ENCODE data around the gene HSD11B2.

The HSD11B2 gene

DNA sequence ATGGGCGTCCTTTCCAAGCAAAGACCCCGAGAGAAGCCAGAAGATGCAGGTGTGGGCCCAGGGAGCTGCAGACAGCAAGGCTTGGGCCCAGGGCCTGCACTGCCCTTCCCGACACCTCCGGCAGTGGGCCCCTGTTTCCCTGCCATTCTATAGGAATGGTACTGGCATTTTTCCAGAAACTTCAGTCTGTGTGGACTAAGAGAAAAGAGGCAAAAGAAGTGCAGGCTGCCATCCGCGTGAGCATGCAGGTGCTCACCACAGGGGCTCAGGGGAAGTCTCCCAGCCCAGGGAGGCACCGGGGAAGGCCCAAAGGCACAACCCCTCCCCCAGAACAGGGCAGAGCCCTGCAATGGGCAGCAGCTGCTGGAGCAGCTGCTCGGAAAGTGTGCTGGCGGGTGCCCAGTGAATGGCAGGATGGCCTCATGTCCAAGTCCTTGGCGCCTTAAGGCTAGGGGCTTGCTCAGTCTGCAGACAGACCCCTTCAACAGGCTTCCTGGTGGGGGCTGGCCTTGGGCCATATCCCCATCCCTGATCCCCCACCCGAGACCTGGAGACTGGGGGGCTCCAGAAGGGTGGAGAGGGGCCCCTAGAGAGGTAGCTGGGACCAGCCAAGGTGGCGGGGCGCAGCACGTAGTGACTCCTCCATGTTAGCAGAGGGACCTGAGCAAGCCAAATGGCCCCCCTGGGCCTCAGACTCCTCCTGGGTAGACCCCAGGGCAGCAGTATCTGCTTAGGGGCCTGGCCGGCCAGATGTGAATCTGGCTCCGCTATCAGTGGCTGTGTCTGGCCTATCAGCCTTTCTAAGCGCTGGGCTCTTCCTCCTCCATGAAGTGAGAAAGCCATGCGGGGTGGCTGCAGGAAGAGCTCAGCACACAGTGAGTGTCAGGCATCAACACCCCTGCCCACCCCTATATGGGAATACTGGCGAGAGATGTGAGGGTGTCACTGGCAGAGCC is 30.9 kb upstream of the HSD11B2 start:
- TF ChIP-seq FOXP2 (optimal IDR thresholded peaks at IDR 0.05; ENCODE audit: borderline replicate concordance, extremely low read depth, extremely low read length, insufficient read depth) (no peak), SIN3A (IDR thresholded peaks at IDR 0.05; ENCODE audit: borderline replicate concordance, insufficient read depth, low read length) (no peak), POLR2AphosphoS5 (IDR thresholded peaks at IDR 0.05; ENCODE audit: low read depth, low read length) (no peak), TAF1 (IDR thresholded peaks at IDR 0.05; ENCODE audit: borderline replicate concordance, insufficient read depth, low read length) (no peak)
- TF ChIP-seq, protein P1, sequence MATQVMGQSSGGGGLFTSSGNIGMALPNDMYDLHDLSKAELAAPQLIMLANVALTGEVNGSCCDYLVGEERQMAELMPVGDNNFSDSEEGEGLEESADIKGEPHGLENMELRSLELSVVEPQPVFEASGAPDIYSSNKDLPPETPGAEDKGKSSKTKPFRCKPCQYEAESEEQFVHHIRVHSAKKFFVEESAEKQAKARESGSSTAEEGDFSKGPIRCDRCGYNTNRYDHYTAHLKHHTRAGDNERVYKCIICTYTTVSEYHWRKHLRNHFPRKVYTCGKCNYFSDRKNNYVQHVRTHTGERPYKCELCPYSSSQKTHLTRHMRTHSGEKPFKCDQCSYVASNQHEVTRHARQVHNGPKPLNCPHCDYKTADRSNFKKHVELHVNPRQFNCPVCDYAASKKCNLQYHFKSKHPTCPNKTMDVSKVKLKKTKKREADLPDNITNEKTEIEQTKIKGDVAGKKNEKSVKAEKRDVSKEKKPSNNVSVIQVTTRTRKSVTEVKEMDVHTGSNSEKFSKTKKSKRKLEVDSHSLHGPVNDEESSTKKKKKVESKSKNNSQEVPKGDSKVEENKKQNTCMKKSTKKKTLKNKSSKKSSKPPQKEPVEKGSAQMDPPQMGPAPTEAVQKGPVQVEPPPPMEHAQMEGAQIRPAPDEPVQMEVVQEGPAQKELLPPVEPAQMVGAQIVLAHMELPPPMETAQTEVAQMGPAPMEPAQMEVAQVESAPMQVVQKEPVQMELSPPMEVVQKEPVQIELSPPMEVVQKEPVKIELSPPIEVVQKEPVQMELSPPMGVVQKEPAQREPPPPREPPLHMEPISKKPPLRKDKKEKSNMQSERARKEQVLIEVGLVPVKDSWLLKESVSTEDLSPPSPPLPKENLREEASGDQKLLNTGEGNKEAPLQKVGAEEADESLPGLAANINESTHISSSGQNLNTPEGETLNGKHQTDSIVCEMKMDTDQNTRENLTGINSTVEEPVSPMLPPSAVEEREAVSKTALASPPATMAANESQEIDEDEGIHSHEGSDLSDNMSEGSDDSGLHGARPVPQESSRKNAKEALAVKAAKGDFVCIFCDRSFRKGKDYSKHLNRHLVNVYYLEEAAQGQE (IDR thresholded peaks at IDR 0.05; ENCODE audit: insufficient read depth in 1 of 2, low read depth in 2 of 2, low read length in 2 of 2), result no peak

DNA sequence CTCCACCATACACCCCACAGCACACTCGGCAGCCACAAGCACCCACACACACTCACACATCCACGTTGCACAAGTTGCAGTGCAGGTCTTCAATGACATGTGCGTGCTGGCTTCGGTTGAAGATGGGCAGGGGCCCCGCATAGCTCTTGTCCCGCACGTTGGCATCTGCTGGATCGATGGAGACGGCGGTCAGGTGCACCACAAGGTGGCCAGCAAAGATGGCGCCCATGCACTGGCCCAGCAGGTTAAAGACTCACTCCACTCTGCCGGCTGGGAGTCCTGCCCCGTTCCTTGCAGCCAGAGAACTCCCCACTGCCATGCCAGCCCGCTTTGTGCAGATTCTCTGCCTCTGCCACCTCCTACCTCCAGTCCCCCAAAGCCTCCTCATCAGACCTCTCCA is 30.0 kb upstream of the HSD11B2 start:
- TF ChIP-seq POLR2AphosphoS5 (IDR thresholded peaks at IDR 0.05; ENCODE audit: low read depth, low read length) (no peak), TAF1 (IDR thresholded peaks at IDR 0.05; ENCODE audit: borderline replicate concordance, insufficient read depth, low read length) (no peak), FOXP2 (optimal IDR thresholded peaks at IDR 0.05; ENCODE audit: borderline replicate concordance, extremely low read depth, extremely low read length, insufficient read depth) (no peak), SIN3A (IDR thresholded peaks at IDR 0.05; ENCODE audit: borderline replicate concordance, insufficient read depth, low read length) (no peak)
- TF ChIP-seq, protein P1 (IDR thresholded peaks at IDR 0.05; ENCODE audit: insufficient read depth in 1 of 2, low read depth in 2 of 2, low read length in 2 of 2), result no peak

DNA sequence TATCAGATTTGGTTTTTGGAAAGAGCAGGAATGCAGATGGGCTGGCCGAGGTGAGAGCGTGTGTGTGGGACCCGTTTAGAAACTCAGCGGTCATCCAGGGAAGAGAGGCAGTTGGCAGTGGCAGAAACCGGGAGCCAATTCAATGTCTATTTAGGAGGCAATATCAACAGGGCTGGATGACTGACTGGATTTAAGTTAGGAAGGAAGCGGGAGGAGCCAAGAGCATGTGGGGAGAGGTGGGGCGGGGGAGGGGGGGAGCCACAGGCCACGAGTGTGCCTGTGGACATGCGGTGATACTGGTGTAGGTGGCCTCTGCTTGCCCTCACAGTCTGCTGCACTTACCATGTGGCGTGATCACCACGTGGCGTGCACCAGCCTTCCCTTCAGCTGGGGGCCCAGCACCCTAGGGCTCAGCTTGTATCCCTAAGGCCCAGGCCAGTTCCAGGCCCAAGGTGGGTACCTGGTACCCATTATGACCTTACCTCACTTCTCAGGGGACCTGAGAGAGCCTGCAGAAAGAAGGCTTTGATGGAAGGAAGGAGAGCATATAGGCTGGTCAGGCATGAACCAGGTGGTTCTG is 26.9 kb upstream of the HSD11B2 start:
- no peak for TF ChIP-seq TAF1 (IDR thresholded peaks at IDR 0.05; ENCODE audit: borderline replicate concordance, insufficient read depth, low read length)
- TF ChIP-seq SIN3A (IDR thresholded peaks at IDR 0.05; ENCODE audit: borderline replicate concordance, insufficient read depth, low read length), result no peak
- TF ChIP-seq, protein P1 (IDR thresholded peaks at IDR 0.05; ENCODE audit: insufficient read depth in 1 of 2, low read depth in 2 of 2, low read length in 2 of 2), result no peak

GRCh38 chr16:67404740-67405226 is 26.1 kb upstream of the HSD11B2 start:
- TF ChIP-seq TAF1 (IDR thresholded peaks at IDR 0.05; ENCODE audit: borderline replicate concordance, insufficient read depth, low read length) (no peak), FOXP2 (optimal IDR thresholded peaks at IDR 0.05; ENCODE audit: borderline replicate concordance, extremely low read depth, extremely low read length, insufficient read depth) (no peak), POLR2AphosphoS5 (IDR thresholded peaks at IDR 0.05; ENCODE audit: low read depth, low read length) (no peak), SIN3A (IDR thresholded peaks at IDR 0.05; ENCODE audit: borderline replicate concordance, insufficient read depth, low read length) (no peak)
- TF ChIP-seq, protein P1 (IDR thresholded peaks at IDR 0.05; ENCODE audit: insufficient read depth in 1 of 2, low read depth in 2 of 2, low read length in 2 of 2), result no peak

Data from PFSK-1 (cell line).